IMR-90 (cell line): ENCODE data around the gene PIAS4. TPM values are rescaled to one million over a fixed set of nuclear protein-coding genes. Genes with fewer than 3 reads are reported as not detected.

Source experiments
- ATAC-seq: fragments of 200-7000 bp; cut with Tn5 transposase; 2 replicates; pipeline ENCODE4 v1.9.1; 2020; ENCODE audit warnings: low read depth, mild to moderate bottlenecking, moderate library complexity
- BruUV-seq: library from RNA; stranded (reverse); fragments of 400-500 nt; replicated peaks from 2 replicates; lab custom pipeline; 2021; lab: Mats Ljungman, UMichigan
- CTCF ChIA-PET: fragments of 300-600 bp; formaldehyde crosslinking; extraction: SDS; loops from one replicate; lab custom pipeline; 2021; ENCODE audit warnings: antibody characterized with exemption; lab: Yijun Ruan, JAX
- POLR2A ChIA-PET: fragments of 300-600 bp; sonication (Branson Sonifier 250); formaldehyde crosslinking; loops from one replicate; lab custom pipeline; 2022; ENCODE audit warnings: antibody characterized with exemption; ENCODE audit not compliant: unreplicated experiment; lab: Charles Lee
- DNase-seq: peaks from one replicate; pipeline ENCODE4 v3.0.0; 2013
- H2AFZ ChIP-seq: replicated peaks from 2 replicates; pipeline ENCODE3; 2013; ENCODE audit warnings: low read length, mild to moderate bottlenecking; ENCODE audit not compliant: poor library complexity
- H2AK5ac ChIP-seq: 2 replicates; pipeline ENCODE4 v1.6.1; 2013; ENCODE audit warnings: low read depth, low read length, inconsistent platforms
- H2AK9ac ChIP-seq: replicated peaks from 2 replicates; pipeline ENCODE3; 2013; ENCODE audit warnings: mild to moderate bottlenecking, low read depth, low read length, moderate library complexity; ENCODE audit not compliant: poor library complexity
- H2BK120ac ChIP-seq: 2 replicates; pipeline ENCODE4 v1.6.1; 2013; ENCODE audit warnings: low read depth, low read length, inconsistent platforms
- H2BK15ac ChIP-seq: 3 replicates; pipeline ENCODE4 v1.6.1; 2013; ENCODE audit warnings: low read depth, low read length, inconsistent platforms
- H2BK20ac ChIP-seq: 2 replicates; pipeline ENCODE4 v1.6.1; 2013; ENCODE audit warnings: low read depth, mild to moderate bottlenecking, inconsistent platforms, low read length, moderate library complexity
- H2BK5ac ChIP-seq: 2 replicates; pipeline ENCODE4 v1.6.1; 2013; ENCODE audit warnings: mild to moderate bottlenecking, low read depth, low read length, inconsistent platforms; ENCODE audit not compliant: poor library complexity, severe bottlenecking
- H3K14ac ChIP-seq: replicated peaks from 2 replicates; pipeline ENCODE4 v1.6.1; 2013; ENCODE audit warnings: low read depth, low read length, inconsistent platforms
- H3K18ac ChIP-seq: 2 replicates; pipeline ENCODE4 v1.6.1; 2013; ENCODE audit warnings: low read depth, low read length, control low read depth
- H3K23ac ChIP-seq: 2 replicates; pipeline ENCODE4 v1.6.1; 2013; ENCODE audit warnings: low read depth, low read length, inconsistent platforms
- H3K27ac ChIP-seq: 2 replicates; pipeline ENCODE4 v1.5.1; 2013; ENCODE audit warnings: mild to moderate bottlenecking, control low read depth, low read length; ENCODE audit not compliant: insufficient read depth
- H3K27me3 ChIP-seq: 2 replicates; pipeline ENCODE4 v1.6.1; 2013; ENCODE audit warnings: low read length; ENCODE audit not compliant: control insufficient read depth, insufficient read depth
- H3K36me3 ChIP-seq: 2 replicates; pipeline ENCODE4 v1.6.1; 2013; ENCODE audit warnings: low read length, mixed read lengths; ENCODE audit not compliant: control insufficient read depth, insufficient read depth
- H3K4ac ChIP-seq: 2 replicates; pipeline ENCODE4 v1.6.1; 2013; ENCODE audit warnings: low read depth, low read length, inconsistent platforms
- H3K4me1 ChIP-seq: 2 replicates; pipeline ENCODE4 v1.6.1; 2013; ENCODE audit warnings: low read length, mixed read lengths; ENCODE audit not compliant: control insufficient read depth, insufficient read depth
- H3K4me2 ChIP-seq: 2 replicates; pipeline ENCODE4 v1.6.1; 2013; ENCODE audit warnings: low read depth, mild to moderate bottlenecking, control low read depth, low read length, moderate library complexity
- H3K4me3 ChIP-seq: 2 replicates; pipeline ENCODE4 v1.5.1; 2013; ENCODE audit warnings: low read depth, mild to moderate bottlenecking, control low read depth, low read length, moderate library complexity; ENCODE audit not compliant: insufficient read depth
- H3K56ac ChIP-seq: 2 replicates; pipeline ENCODE4 v1.6.1; 2013; ENCODE audit warnings: low read length, inconsistent platforms; ENCODE audit not compliant: insufficient read depth; ENCODE audit errors: extremely low read depth
- H3K79me1 ChIP-seq, 2 experiments: 2 replicates each; pipeline ENCODE4 v1.6.1; 2013; ENCODE audit warnings: low read length in 2 of 2, inconsistent platforms in 1 of 2, low read depth in 1 of 2
- H3K9ac ChIP-seq: 2 replicates; pipeline ENCODE4 v1.6.1; 2013; ENCODE audit warnings: low read depth, low read length, control low read depth
- H3K9me1 ChIP-seq: 2 replicates; pipeline ENCODE4 v1.6.1; 2013; ENCODE audit warnings: low read length, inconsistent platforms; ENCODE audit not compliant: insufficient read depth
- H3K9me3 ChIP-seq: 2 replicates; pipeline ENCODE4 v1.6.1; 2013; ENCODE audit warnings: low read length; ENCODE audit not compliant: control insufficient read depth, insufficient read depth
- H4K20me1 ChIP-seq: 2 replicates; pipeline ENCODE4 v1.6.1; 2013; ENCODE audit warnings: low read length, inconsistent platforms; ENCODE audit not compliant: insufficient read depth
- H4K5ac ChIP-seq: 2 replicates; pipeline ENCODE4 v1.6.1; 2013; ENCODE audit warnings: mild to moderate bottlenecking, low read depth, low read length, control low read depth
- H4K8ac ChIP-seq, 2 experiments: 2 replicates each; pipeline ENCODE4 v1.6.1; 2013; ENCODE audit warnings: low read depth in 2 of 2, low read length in 2 of 2, control low read depth in 1 of 2, inconsistent platforms in 1 of 2
- H4K91ac ChIP-seq: 2 replicates; pipeline ENCODE4 v1.6.1; 2013; ENCODE audit warnings: low read depth, low read length, inconsistent platforms; ENCODE audit not compliant: insufficient read depth
- BHLHE40 ChIP-seq: fragments of 150-350 bp; IDR thresholded peaks from 2 replicates; pipeline ENCODE4 v1.6.1; 2016; ENCODE audit warnings: mild to moderate bottlenecking, low read depth, low read length
- CEBPB ChIP-seq: IDR thresholded peaks from 2 replicates; pipeline ENCODE4 v1.6.1; 2012; ENCODE audit warnings: low read depth, low read length, improper control_type of control experiment
- CHD1 ChIP-seq: IDR thresholded peaks from 2 replicates; pipeline ENCODE4 v1.6.1; 2012; ENCODE audit warnings: low read depth, low read length, improper control_type of control experiment
- FOS ChIP-seq: fragments of 150-350 bp; IDR thresholded peaks from 2 replicates; pipeline ENCODE4 v1.6.1; 2016; ENCODE audit warnings: low read depth, low read length
- MAFK ChIP-seq: IDR thresholded peaks from 2 replicates; pipeline ENCODE4 v1.6.1; 2012; ENCODE audit warnings: low read depth, low read length, improper control_type of control experiment
- MAZ ChIP-seq: IDR thresholded peaks from 2 replicates; pipeline ENCODE4 v1.6.1; 2012; ENCODE audit warnings: low read depth, mild to moderate bottlenecking, low read length, improper control_type of control experiment, moderate library complexity, borderline replicate concordance
- MXI1 ChIP-seq: IDR thresholded peaks from 2 replicates; pipeline ENCODE4 v1.6.1; 2012; ENCODE audit warnings: low read depth, mild to moderate bottlenecking, low read length, moderate library complexity, borderline replicate concordance
- NFE2L2 ChIP-seq: fragments of 150-350 bp; IDR thresholded peaks from 2 replicates; pipeline ENCODE4 v1.6.1; 2016; ENCODE audit warnings: low read depth, mild to moderate bottlenecking, low read length
- POLR2A ChIP-seq: IDR thresholded peaks from 2 replicates; pipeline ENCODE4 v1.6.1; 2012; ENCODE audit warnings: mild to moderate bottlenecking, low read depth, low read length
- RAD21 ChIP-seq: IDR thresholded peaks from 2 replicates; pipeline ENCODE4 v1.6.1; 2012; ENCODE audit warnings: low read length, improper control_type of control experiment
- RCOR1 ChIP-seq: IDR thresholded peaks from 2 replicates; pipeline ENCODE4 v1.6.1; 2012; ENCODE audit warnings: mild to moderate bottlenecking, low read length, improper control_type of control experiment; ENCODE audit not compliant: insufficient replicate concordance
- RFX5 ChIP-seq: IDR thresholded peaks from 2 replicates; pipeline ENCODE4 v1.8.0; 2012; ENCODE audit warnings: low read depth, mild to moderate bottlenecking, low read length, moderate library complexity
- SMC3 ChIP-seq: fragments of 150-350 bp; IDR thresholded peaks from 2 replicates; pipeline ENCODE4 v1.6.1; 2016; ENCODE audit warnings: low read depth, mild to moderate bottlenecking, antibody characterized with exemption, low read length, moderate library complexity
- WGBS, 2 experiments: methylation state at CpG; one replicate each; pipeline versions ENCODE4 v1.1.5 to v1.1.7; 2013; ENCODE audit warnings: missing lambda C conversion rate in 2 of 2; ENCODE audit not compliant: insufficient read length in 1 of 2; ENCODE audit errors: extremely low coverage in 2 of 2; 5-methylcytosine and 5-hydroxymethylcytosine counted together
- dilution Hi-C: fragments of 300-500 bp; cut with HindIII; formaldehyde crosslinking; loops from one replicate; pipeline ENCODE4 v1.14.3; 2018; ENCODE audit warnings: low sequenced_read_pairs; ENCODE audit not compliant: unreplicated experiment
- in situ Hi-C: fragments of 300-500 bp; cut with MboI; formaldehyde crosslinking; loops from 3 replicates; pipeline ENCODE4 v1.14.3; 2019; ENCODE audit warnings: low sequenced_read_pairs, inconsistent platforms, mixed read lengths
- intact Hi-C: fragments of 100-400 bp; cut with micrococcal nuclease; formaldehyde crosslinking; loops from 2 replicates; pipeline ENCODE4 v1.10.0; 2022
- polyA plus RNA-seq, 3 experiments: library from polyadenylated mRNA; depleted of rRNA; stranded (reverse); fragments of >200 nt; gene quantifications; 2 replicates each; pipeline ENCODE4 v1.2.3, GENCODE V29; 2012; ENCODE audit warnings: low replicate concordance in 1 of 3
- total RNA-seq: library from RNA; depleted of rRNA; stranded (reverse); fragments of >200 nt; gene quantifications from 2 replicates; pipeline ENCODE4 v1.2.3, GENCODE V29; 2012
- TF ChIP-seq, protein P1 (sequence below): fragments of 150-350 bp; IDR thresholded peaks from 2 replicates; pipeline ENCODE4 v1.6.1; 2016; ENCODE audit warnings: low read depth, mild to moderate bottlenecking, low read length, moderate library complexity, borderline replicate concordance
- TF ChIP-seq, protein P2 (sequence below): conservative IDR thresholded peaks from 2 replicates; pipeline ENCODE4 v1.5.1; 2012; ENCODE audit warnings: mild to moderate bottlenecking, low read depth, low read length, improper control_type of control experiment
- TF ChIP-seq, protein P3 (sequence below): fragments of 150-350 bp; IDR thresholded peaks from 2 replicates; pipeline ENCODE4 v1.6.1; 2017; ENCODE audit warnings: mild to moderate bottlenecking, antibody characterized with exemption, low read length, low read depth

Gene PIAS4
- total and polyA plus RNA-seq, 2 of the 4 experiments (the other 2 are of a cell fraction): 12.1 to 13.6 TPM

DNA sequence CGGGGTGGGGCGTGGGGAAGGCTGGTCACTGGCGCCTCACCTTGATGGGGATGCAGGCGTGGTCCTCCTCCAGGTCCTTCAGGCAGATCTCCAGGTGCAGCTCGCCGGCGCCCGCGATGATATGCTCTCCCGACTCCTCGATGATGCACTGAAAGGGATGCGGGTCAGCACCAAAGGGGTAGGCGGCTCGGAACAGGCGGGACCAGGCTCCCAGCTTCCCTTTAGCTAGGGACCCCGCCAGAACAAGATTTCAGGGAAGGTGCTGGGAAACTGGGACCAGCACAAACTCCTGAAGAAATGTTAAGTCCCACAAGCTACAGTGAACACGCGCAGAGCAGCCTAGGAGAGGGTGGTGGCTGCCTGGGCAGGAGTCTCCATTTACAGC is 28.3 kb upstream of the PIAS4 start:
- no peak overlapping the region for H2BK120ac ChIP-seq
- no peak overlapping the region for H4K5ac ChIP-seq
- peaks cover 14 to 88% of the 10 kb centered on the region in 2 experiments for H3K79me1 ChIP-seq
- H3K4me1 ChIP-seq: peaks cover 6% of the 10 kb centered on the region
- H4K8ac ChIP-seq: no peak overlapping the region
- H3K56ac ChIP-seq: no peak overlapping the region
- POLR2A ChIA-PET: no interaction called here
- peaks cover 95% of the 10 kb centered on the region for H4K20me1 ChIP-seq
- H2AK9ac ChIP-seq: no peak overlapping the region
- H3K9me1 ChIP-seq: peaks cover 15% of the 10 kb centered on the region; the same call in 1 of the 2 replicates
- H3K9me3 ChIP-seq: no peaks in the 10 kb centered on the region
- no peak overlapping the region for H2BK20ac ChIP-seq
- H3K14ac ChIP-seq: no peak overlapping the region
- no peak overlapping the region for H2BK15ac ChIP-seq
- H4K91ac ChIP-seq: no peak overlapping the region
- dilution Hi-C loops (no loop called here), in situ Hi-C loops (no loop called here), intact Hi-C loops (no loop called here)
- H3K23ac ChIP-seq: no peak overlapping the region
- H3K36me3 ChIP-seq: peaks cover 88% of the 10 kb centered on the region
- H3K4me3 ChIP-seq: no peak overlapping the region
- BruUV-seq: no TSS peak
- H3K4me2 ChIP-seq: no peak overlapping the region
- no peak overlapping the region for H2BK5ac ChIP-seq
- no peak for DNase-seq
- CTCF ChIA-PET: interaction anchor here (1.6 kb wide), 1 partner anchor 8 kb away, joined by 3 read pairs; no protein-coding TSS in a partner anchor
- H3K4ac ChIP-seq: no peak overlapping the region
- no peak overlapping the region for H2AFZ ChIP-seq
- no peak overlapping the region for H3K18ac ChIP-seq
- no peak for TF ChIP-seq SMC3
- no peak for TF ChIP-seq RAD21
- TF ChIP-seq, protein P1, sequence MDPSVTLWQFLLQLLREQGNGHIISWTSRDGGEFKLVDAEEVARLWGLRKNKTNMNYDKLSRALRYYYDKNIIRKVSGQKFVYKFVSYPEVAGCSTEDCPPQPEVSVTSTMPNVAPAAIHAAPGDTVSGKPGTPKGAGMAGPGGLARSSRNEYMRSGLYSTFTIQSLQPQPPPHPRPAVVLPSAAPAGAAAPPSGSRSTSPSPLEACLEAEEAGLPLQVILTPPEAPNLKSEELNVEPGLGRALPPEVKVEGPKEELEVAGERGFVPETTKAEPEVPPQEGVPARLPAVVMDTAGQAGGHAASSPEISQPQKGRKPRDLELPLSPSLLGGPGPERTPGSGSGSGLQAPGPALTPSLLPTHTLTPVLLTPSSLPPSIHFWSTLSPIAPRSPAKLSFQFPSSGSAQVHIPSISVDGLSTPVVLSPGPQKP: no peak
- no peak for TF ChIP-seq RCOR1
- no peak for TF ChIP-seq BHLHE40
- no peak for TF ChIP-seq CEBPB
- no peak for TF ChIP-seq NFE2L2
- TF ChIP-seq CHD1: no peak
- TF ChIP-seq FOS: no peak
- no peak for TF ChIP-seq MXI1
- TF ChIP-seq, protein P2, sequence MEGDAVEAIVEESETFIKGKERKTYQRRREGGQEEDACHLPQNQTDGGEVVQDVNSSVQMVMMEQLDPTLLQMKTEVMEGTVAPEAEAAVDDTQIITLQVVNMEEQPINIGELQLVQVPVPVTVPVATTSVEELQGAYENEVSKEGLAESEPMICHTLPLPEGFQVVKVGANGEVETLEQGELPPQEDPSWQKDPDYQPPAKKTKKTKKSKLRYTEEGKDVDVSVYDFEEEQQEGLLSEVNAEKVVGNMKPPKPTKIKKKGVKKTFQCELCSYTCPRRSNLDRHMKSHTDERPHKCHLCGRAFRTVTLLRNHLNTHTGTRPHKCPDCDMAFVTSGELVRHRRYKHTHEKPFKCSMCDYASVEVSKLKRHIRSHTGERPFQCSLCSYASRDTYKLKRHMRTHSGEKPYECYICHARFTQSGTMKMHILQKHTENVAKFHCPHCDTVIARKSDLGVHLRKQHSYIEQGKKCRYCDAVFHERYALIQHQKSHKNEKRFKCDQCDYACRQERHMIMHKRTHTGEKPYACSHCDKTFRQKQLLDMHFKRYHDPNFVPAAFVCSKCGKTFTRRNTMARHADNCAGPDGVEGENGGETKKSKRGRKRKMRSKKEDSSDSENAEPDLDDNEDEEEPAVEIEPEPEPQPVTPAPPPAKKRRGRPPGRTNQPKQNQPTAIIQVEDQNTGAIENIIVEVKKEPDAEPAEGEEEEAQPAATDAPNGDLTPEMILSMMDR: no peak
- TF ChIP-seq RFX5: no peak
- TF ChIP-seq, protein P3, sequence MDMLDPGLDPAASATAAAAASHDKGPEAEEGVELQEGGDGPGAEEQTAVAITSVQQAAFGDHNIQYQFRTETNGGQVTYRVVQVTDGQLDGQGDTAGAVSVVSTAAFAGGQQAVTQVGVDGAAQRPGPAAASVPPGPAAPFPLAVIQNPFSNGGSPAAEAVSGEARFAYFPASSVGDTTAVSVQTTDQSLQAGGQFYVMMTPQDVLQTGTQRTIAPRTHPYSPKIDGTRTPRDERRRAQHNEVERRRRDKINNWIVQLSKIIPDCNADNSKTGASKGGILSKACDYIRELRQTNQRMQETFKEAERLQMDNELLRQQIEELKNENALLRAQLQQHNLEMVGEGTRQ: no peak
- TF ChIP-seq MAFK: no peak
- no peak for TF ChIP-seq POLR2A
- TF ChIP-seq MAZ: no peak
- H3K9ac ChIP-seq: no peak overlapping the region
- no peak overlapping the region for H3K27ac ChIP-seq
- H2AK5ac ChIP-seq: no peak overlapping the region
- no peak for ATAC-seq
- 98% methylated on average over 10 of the region's 18 CpGs; no CpG with 5 or more reads in 1 of the 2 experiments for WGBS, 2 experiments
- H3K27me3 ChIP-seq: no peaks in the 10 kb centered on the region
